Calu3 (cell line): ENCODE results near the gene PSKH1. TPM values are rescaled to one million over a fixed set of nuclear protein-coding genes. Genes with fewer than 3 reads are reported as not detected.
A peak's percentile ranks its signal among the peaks of the same experiment; 100 is the strongest.

Experiments
- BruUV-seq: library from RNA; stranded (reverse); fragments of 400-500 nt; replicated peaks from 2 replicates; lab custom pipeline; 2021; lab: Mats Ljungman, UMichigan
- CTCF ChIA-PET: fragments of 300-600 bp; sonication (Branson Sonifier 250); formaldehyde crosslinking; loops from one replicate; lab custom pipeline; 2022; ENCODE audit warnings: antibody characterized with exemption; lab: Charles Lee
- DNase-seq: peaks from one replicate; pipeline ENCODE4 v3.0.0; 2022
- H3K27ac Mint-ChIP-seq: one replicate; pipeline ENCODE4 v1.8.0; 2022; ENCODE audit warnings: mixed read lengths; ENCODE audit not compliant: unreplicated experiment
- H3K27me3 Mint-ChIP-seq: one replicate; pipeline ENCODE4 v1.8.0; 2022; ENCODE audit warnings: mixed read lengths; ENCODE audit not compliant: unreplicated experiment
- H3K36me3 Mint-ChIP-seq: one replicate; pipeline ENCODE4 v1.8.0; 2022; ENCODE audit warnings: mild to moderate bottlenecking, moderate library complexity, mixed read lengths; ENCODE audit not compliant: insufficient read depth, unreplicated experiment
- H3K4me1 Mint-ChIP-seq: one replicate; pipeline ENCODE4 v1.8.0; 2022; ENCODE audit warnings: mild to moderate bottlenecking, low read depth, mixed read lengths; ENCODE audit not compliant: unreplicated experiment
- H3K4me3 Mint-ChIP-seq: one replicate; pipeline ENCODE4 v1.8.0; 2022; ENCODE audit warnings: mild to moderate bottlenecking, low read depth, moderate library complexity, mixed read lengths; ENCODE audit not compliant: unreplicated experiment
- H3K9me3 Mint-ChIP-seq: one replicate; pipeline ENCODE4 v1.8.0; 2022; ENCODE audit warnings: low read depth, mixed read lengths; ENCODE audit not compliant: unreplicated experiment
- intact Hi-C: fragments of 100-400 bp; cut with micrococcal nuclease; formaldehyde crosslinking; loops from one replicate; pipeline ENCODE4 v1.10.0; 2022; ENCODE audit not compliant: unreplicated experiment
- total RNA-seq: library from RNA; stranded (reverse); gene quantifications from 2 replicates; pipeline ENCODE4 v1.2.3, GENCODE V29; 2022
- TF ChIP-seq, protein P1 (sequence below): fragments of 200-600 bp; IDR thresholded peaks from one replicate; pipeline ENCODE4 v1.8.0; 2022; ENCODE audit warnings: antibody characterized with exemption; ENCODE audit not compliant: unreplicated experiment

Gene PSKH1
- total RNA-seq, 1 experiment from 2014 or later, result 41.7 TPM

- Mint-ChIP-seq H3K4me1 (peaks cover 11% of the 10 kb centered on the region), H3K4me3 (no peak overlapping the region), H3K27me3 (no peaks in the 10 kb centered on the region), H3K36me3 (peaks cover 30% of the 10 kb centered on the region), H3K27ac (no peak overlapping the region), H3K9me3 (no peaks in the 10 kb centered on the region)
- no TSS peak for BruUV-seq
- DNase-seq, result no peak
- CTCF ChIA-PET, result no interaction called here
- intact Hi-C loops, result no loop called here
- TF ChIP-seq, protein P1, sequence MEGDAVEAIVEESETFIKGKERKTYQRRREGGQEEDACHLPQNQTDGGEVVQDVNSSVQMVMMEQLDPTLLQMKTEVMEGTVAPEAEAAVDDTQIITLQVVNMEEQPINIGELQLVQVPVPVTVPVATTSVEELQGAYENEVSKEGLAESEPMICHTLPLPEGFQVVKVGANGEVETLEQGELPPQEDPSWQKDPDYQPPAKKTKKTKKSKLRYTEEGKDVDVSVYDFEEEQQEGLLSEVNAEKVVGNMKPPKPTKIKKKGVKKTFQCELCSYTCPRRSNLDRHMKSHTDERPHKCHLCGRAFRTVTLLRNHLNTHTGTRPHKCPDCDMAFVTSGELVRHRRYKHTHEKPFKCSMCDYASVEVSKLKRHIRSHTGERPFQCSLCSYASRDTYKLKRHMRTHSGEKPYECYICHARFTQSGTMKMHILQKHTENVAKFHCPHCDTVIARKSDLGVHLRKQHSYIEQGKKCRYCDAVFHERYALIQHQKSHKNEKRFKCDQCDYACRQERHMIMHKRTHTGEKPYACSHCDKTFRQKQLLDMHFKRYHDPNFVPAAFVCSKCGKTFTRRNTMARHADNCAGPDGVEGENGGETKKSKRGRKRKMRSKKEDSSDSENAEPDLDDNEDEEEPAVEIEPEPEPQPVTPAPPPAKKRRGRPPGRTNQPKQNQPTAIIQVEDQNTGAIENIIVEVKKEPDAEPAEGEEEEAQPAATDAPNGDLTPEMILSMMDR, result no peak
Measured at GRCh38 chr16:67963662-67964321, 70.7 kb downstream of the PSKH1 start.

GRCh38 chr16:67964477-67965131, 71.5 kb downstream of the PSKH1 start:
- intact Hi-C loops, result no loop called here
- no TSS peak for BruUV-seq
- Mint-ChIP-seq H3K4me3 (no peak overlapping the region), H3K9me3 (no peaks in the 10 kb centered on the region), H3K27me3 (no peaks in the 10 kb centered on the region), H3K27ac (no peak overlapping the region), H3K4me1 (peaks cover 19% of the 10 kb centered on the region), H3K36me3 (peaks cover 38% of the 10 kb centered on the region)
- TF ChIP-seq, protein P1, result no peak
- CTCF ChIA-PET, result no interaction called here
- DNase-seq, result no peak

- Mint-ChIP-seq H3K27ac (no peak overlapping the region), H3K9me3 (no peaks in the 10 kb centered on the region), H3K4me1 (peaks cover 23% of the 10 kb centered on the region), H3K27me3 (no peaks in the 10 kb centered on the region), H3K4me3 (no peak overlapping the region), H3K36me3 (peaks cover 42% of the 10 kb centered on the region)
- CTCF ChIA-PET, result no interaction called here
- DNase-seq, result no peak
- TF ChIP-seq, protein P1, result no peak
- BruUV-seq, result no TSS peak
- intact Hi-C loops, result no loop called here
Measured at GRCh38 chr16:67965668-67966548, 72.9 kb downstream of the PSKH1 start.

DNA sequence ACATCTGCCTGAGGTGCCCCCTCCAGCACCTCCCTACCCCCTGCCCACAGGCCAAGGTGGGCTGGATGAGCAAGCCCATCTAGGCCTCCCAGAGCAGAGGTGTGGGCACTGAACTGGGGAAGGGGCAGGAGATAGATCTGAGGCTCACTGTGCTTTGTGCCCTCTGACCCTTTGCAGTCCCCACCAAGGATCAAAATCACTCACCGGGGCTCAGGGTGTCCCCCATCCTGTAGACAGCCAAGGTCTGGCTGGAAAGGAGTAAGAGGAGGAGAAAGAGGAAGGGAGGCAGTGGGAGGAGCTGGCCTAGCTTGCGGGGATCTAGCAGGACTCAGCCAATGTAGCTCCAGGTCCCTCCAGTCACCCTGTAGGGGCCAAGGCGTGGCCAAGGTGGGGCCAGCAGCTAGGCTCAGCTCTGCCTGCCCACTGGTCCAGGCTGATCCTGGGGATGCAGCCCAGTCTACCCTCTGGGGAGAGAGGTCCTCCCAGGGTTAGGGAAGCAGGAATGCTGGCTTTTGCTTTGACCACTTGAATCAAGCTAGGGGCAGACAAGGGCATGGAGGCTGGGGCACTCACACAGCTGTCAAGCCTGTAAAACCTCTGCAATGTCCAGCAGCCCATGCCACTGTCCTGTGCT, 73.6 kb downstream of the PSKH1 start:
- no peak for DNase-seq
- Mint-ChIP-seq H3K9me3 (no peaks in the 10 kb centered on the region), H3K27ac (no peak overlapping the region), H3K4me1 (peaks cover 23% of the 10 kb centered on the region), H3K4me3 (peak overlapping the region; percentile 85), H3K27me3 (no peaks in the 10 kb centered on the region), H3K36me3 (peaks cover 36% of the 10 kb centered on the region)
- intact Hi-C loops, result no loop called here
- TF ChIP-seq, protein P1, result no peak
- CTCF ChIA-PET, result no interaction called here
- BruUV-seq, result no TSS peak
